Suprapubic skin (tissue), 4 donors: Measurements from ENCODE around the gene DNAI1. TPM values are rescaled to one million over a fixed set of nuclear protein-coding genes. Genes with fewer than 3 reads are reported as not detected.

Experiments used
- DNase-seq, 2 donors: peaks; one replicate each; pipeline ENCODE4 v3.0.0-alpha.2; 2019; ENCODE audit warnings: low spot score in 2 of 2
- H3K27ac ChIP-seq: fragments of 200-600 bp; sonication (generic); one replicate; pipeline ENCODE4 v1.5.1; 2019
- H3K27me3 ChIP-seq: fragments of 200-600 bp; sonication (generic); one replicate; pipeline ENCODE4 v1.5.1; 2019
- H3K36me3 ChIP-seq: fragments of 200-600 bp; sonication (generic); one replicate; pipeline ENCODE4 v1.5.1; 2019
- H3K4me1 ChIP-seq: fragments of 200-600 bp; sonication (generic); one replicate; pipeline ENCODE4 v1.5.1; 2019
- H3K4me3 ChIP-seq: fragments of 200-600 bp; sonication (generic); one replicate; pipeline ENCODE4 v1.5.1; 2019; ENCODE audit warnings: mild to moderate bottlenecking
- H3K9me3 ChIP-seq: fragments of 200-600 bp; sonication (generic); one replicate; pipeline ENCODE4 v1.5.1; 2019
- EP300 ChIP-seq: sonication (generic); formaldehyde crosslinking; IDR thresholded peaks from one replicate; pipeline ENCODE4 v1.6.1; 2017; ENCODE audit warnings: antibody characterized with exemption
- POLR2A ChIP-seq, 2 donors: fragments of 450-650 bp; IDR thresholded peaks; one replicate each; pipeline ENCODE4 v1.6.1; 2017; ENCODE audit warnings: antibody characterized with exemption in 2 of 2, mild to moderate bottlenecking in 2 of 2, moderate library complexity in 2 of 2
- POLR2AphosphoS5 ChIP-seq, 3 donors: sonication (generic); formaldehyde crosslinking; IDR thresholded peaks; one replicate each; pipeline ENCODE4 v1.6.1; 2017; ENCODE audit warnings: antibody characterized with exemption in 3 of 3
- WGBS: methylation state at CpG from one replicate; pipeline ENCODE4 v1.1.5; 2018; 5-methylcytosine and 5-hydroxymethylcytosine counted together
- total RNA-seq, 4 donors: library from RNA; depleted of rRNA; stranded (reverse); fragments of >200 nt; gene quantifications; one replicate each; pipeline ENCODE4 v1.1.0, GENCODE V29; 2016
- TF ChIP-seq, protein P1 (sequence below), 2 donors: fragments of 200-600 bp in 1 of 2; fragments of 450-650 bp in 1 of 2; sonication (generic) in 1 of 2; IDR thresholded peaks; one replicate each; pipeline ENCODE4 v1.5.1; 2016 to 2019; ENCODE audit warnings: antibody characterized with exemption in 2 of 2, mild to moderate bottlenecking in 1 of 2, moderate library complexity in 1 of 2

Gene DNAI1
- total RNA-seq, 4 donors from 2014 or later: not detected

DNA sequence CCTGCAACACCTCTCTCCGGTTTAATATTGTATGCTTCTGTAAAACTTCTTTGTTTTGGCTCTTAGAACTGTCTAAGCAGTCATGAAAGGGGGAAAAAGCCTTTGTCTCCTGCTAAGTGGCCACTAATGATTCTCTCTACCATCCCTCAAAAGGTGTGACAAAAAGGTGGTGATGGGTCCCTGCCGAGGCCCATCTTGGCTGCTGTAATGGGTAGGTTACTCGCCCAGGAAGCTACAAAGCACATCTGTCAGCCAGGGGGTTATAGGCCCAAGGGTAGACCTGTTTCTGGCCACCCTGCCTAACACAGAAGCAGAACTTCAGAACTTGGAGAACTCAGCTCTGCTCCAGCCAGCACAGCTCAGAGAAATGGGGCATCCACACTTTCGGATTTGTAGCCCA is 1.9 kb upstream of the DNAI1 start:
- Histone ChIP-seq H3K4me1 (peaks cover 60% of the 10 kb centered on the region), H3K4me3 (peak overlapping the region; percentile 81), H3K9me3 (no peaks in the 10 kb centered on the region), H3K27ac (peak overlapping the region; percentile 79), H3K36me3 (no peaks in the 10 kb centered on the region), H3K27me3 (no peaks in the 10 kb centered on the region)
- DNase-seq: no peak
- WGBS: 48% methylated on average over 4 of the region's 4 CpGs
- TF ChIP-seq POLR2AphosphoS5 (IDR thresholded peaks at IDR 0.05): no peak
- no peak for TF ChIP-seq POLR2A (IDR thresholded peaks at IDR 0.05)
- TF ChIP-seq, protein P1, sequence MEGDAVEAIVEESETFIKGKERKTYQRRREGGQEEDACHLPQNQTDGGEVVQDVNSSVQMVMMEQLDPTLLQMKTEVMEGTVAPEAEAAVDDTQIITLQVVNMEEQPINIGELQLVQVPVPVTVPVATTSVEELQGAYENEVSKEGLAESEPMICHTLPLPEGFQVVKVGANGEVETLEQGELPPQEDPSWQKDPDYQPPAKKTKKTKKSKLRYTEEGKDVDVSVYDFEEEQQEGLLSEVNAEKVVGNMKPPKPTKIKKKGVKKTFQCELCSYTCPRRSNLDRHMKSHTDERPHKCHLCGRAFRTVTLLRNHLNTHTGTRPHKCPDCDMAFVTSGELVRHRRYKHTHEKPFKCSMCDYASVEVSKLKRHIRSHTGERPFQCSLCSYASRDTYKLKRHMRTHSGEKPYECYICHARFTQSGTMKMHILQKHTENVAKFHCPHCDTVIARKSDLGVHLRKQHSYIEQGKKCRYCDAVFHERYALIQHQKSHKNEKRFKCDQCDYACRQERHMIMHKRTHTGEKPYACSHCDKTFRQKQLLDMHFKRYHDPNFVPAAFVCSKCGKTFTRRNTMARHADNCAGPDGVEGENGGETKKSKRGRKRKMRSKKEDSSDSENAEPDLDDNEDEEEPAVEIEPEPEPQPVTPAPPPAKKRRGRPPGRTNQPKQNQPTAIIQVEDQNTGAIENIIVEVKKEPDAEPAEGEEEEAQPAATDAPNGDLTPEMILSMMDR (IDR thresholded peaks at IDR 0.05): no peak
- TF ChIP-seq EP300: no peak

DNA sequence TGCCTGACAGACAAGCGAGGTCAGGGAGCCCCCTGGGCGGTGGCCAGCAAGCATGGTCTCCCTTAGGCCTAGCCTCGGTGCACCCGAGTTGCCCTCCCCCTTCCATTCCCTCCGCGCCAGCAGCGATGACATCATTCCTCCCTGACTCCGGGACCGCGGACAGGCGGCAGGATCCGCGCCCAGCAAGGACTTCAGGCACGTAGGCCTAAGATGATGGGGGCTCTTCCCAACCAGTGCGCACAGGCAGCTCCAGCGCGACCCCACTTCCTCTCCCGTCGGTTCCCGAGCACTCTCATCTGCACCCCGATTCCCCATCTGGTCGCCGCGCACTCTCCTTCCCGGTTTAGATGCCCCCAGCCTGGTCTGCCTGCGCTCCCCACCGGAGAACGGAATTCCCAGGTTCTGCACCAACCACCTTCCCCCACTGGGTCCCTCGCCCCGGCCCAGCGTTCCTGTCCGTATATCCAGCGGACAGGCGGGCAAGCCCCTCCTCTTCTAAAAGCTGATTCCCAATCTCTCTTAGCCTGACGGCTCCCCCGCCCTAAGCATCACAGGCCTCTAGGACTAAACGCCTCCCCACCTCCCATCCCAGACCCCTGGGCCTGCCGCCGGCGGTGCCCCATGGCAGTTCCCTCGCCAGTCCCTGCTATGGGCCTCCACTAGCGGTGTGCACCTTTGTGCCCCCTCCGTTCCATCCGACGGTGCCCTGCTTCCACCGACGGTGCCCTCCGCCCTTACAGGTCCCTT is 1.2 kb upstream of the DNAI1 start:
- H3K4me1 ChIP-seq: peaks cover 57% of the 10 kb centered on the region
- H3K27ac ChIP-seq: peak overlapping the region; percentile 79
- TF ChIP-seq POLR2A (IDR thresholded peaks at IDR 0.05) (no peak), POLR2AphosphoS5 (IDR thresholded peaks at IDR 0.05) (no peak), EP300 (no peak)
- TF ChIP-seq, protein P1 (IDR thresholded peaks at IDR 0.05): no peak
- WGBS: 2% methylated on average over 41 of the region's 48 CpGs
- H3K27me3 ChIP-seq: no peaks in the 10 kb centered on the region
- H3K9me3 ChIP-seq: no peaks in the 10 kb centered on the region
- DNase-seq: peak; percentile 81 to 85
- H3K36me3 ChIP-seq: no peaks in the 10 kb centered on the region
- H3K4me3 ChIP-seq: peak overlapping the region; percentile 81

DNA sequence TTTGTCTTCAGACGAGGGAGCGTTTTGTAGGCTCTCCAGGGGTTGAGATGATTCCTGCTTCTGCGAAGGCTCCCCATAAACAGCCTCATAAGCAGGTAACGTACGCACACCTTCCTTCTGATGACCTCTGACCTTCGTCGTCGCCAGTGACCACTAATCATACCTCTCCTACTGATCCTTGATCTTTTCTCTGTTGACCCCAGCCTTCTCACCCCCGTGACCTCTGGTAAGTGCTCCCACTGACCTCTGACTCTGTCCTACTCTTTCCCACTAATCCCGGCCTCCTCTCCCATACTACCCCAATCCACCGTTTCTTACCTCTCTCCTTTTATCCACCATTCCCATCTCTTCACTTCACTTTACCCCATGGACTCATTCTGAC is 345 bp downstream of the DNAI1 start:
- no peak for DNase-seq
- TF ChIP-seq EP300 (no peak), POLR2AphosphoS5 (IDR thresholded peaks at IDR 0.05) (no peak), POLR2A (IDR thresholded peaks at IDR 0.05) (no peak)
- TF ChIP-seq, protein P1 (IDR thresholded peaks at IDR 0.05): no peak
- no peaks in the 10 kb centered on the region for H3K27me3 ChIP-seq
- no peak overlapping the region for H3K27ac ChIP-seq
- H3K36me3 ChIP-seq: no peaks in the 10 kb centered on the region
- H3K9me3 ChIP-seq: no peaks in the 10 kb centered on the region
- H3K4me3 ChIP-seq: peak overlapping the region; percentile 81
- WGBS: 20% methylated on average over 11 of the region's 11 CpGs
- H3K4me1 ChIP-seq: peaks cover 51% of the 10 kb centered on the region

- Histone ChIP-seq H3K4me1 (peaks cover 49% of the 10 kb centered on the region), H3K27me3 (no peaks in the 10 kb centered on the region), H3K9me3 (no peaks in the 10 kb centered on the region), H3K4me3 (no peak overlapping the region), H3K27ac (no peak overlapping the region), H3K36me3 (no peaks in the 10 kb centered on the region)
- DNase-seq: no peak
- TF ChIP-seq, protein P1 (IDR thresholded peaks at IDR 0.05): no peak
- TF ChIP-seq EP300 (no peak), POLR2A (IDR thresholded peaks at IDR 0.05) (no peak), POLR2AphosphoS5 (IDR thresholded peaks at IDR 0.05) (no peak)
- 79% methylated on average over 14 of the region's 14 CpGs for WGBS
These were observed 751 bp downstream of the DNAI1 start for GRCh38 chr9:34459356-34459755.

GRCh38 chr9:34459941-34460340 is 1.3 kb downstream of the DNAI1 start:
- no peak overlapping the region for H3K27ac ChIP-seq
- H3K9me3 ChIP-seq: no peaks in the 10 kb centered on the region
- WGBS: 48% methylated on average over 3 of the region's 3 CpGs
- DNase-seq: no peak
- no peak for TF ChIP-seq POLR2A (IDR thresholded peaks at IDR 0.05)
- TF ChIP-seq, protein P1 (IDR thresholded peaks at IDR 0.05): no peak
- TF ChIP-seq EP300: no peak
- no peak for TF ChIP-seq POLR2AphosphoS5 (IDR thresholded peaks at IDR 0.05)
- H3K4me1 ChIP-seq: peaks cover 43% of the 10 kb centered on the region
- no peak overlapping the region for H3K4me3 ChIP-seq
- H3K27me3 ChIP-seq: no peaks in the 10 kb centered on the region
- no peaks in the 10 kb centered on the region for H3K36me3 ChIP-seq
